ENCODE data around the gene CTXN3.

CTXN3 gene

DNA sequence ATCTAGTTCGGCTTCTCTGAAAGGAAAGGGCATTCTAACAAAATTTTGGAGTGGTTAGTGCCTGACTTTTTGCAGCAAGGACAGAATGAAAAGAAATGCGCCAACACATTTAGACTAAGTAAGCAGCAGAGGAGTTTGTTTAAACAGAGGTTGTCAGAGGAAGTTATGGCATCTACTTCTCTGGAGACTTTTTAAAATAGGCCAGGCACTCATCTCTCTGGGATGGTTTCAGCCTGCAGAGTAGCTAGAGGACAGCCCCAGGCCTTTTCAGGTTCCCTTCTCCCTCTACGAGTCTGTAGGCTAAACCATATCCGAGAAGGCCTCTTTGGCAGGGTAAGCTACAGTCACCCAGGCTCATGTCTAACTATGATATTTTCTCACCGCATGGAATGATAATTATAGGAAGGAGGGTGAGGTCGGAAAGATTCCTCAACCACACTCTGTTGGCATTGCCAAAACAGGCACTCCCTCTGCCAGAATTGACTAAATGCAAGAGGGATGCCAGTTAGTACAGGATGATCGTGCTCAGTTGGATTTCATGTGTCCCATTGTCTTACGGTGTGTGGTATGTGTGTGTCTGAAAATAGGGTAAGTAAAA is 1.4 kb upstream of the CTXN3 start:
- Histone ChIP-seq H3K27me3 (ENCODE audit: insufficient read depth, low read length, poor library complexity) (no peaks in the 10 kb centered on the region), H3K27ac (ENCODE audit: low read length) (no peak overlapping the region), H3K4me1 (ENCODE audit: insufficient read depth, low read length) (no peaks in the 10 kb centered on the region), H3K4me3 (ENCODE audit: low read depth in 1 of 2, low read length in 2 of 2) (no peak overlapping the region), H3K9me3 (ENCODE audit: insufficient read depth, low read length, severe bottlenecking) (no peaks in the 10 kb centered on the region), H4K20me1 (ENCODE audit: insufficient read depth, low read length) (no peaks in the 10 kb centered on the region), H2AFZ (ENCODE audit: low read depth, low read length) (no peak overlapping the region), H3K79me2 (ENCODE audit: insufficient read depth, low read length) (no peaks in the 10 kb centered on the region), H3K4me2 (ENCODE audit: insufficient read depth, low read length) (no peak overlapping the region), H3K36me3 (ENCODE audit: insufficient read depth, low read length) (no peaks in the 10 kb centered on the region), H3K9ac (ENCODE audit: low read depth, low read length) (no peak overlapping the region)
- DNase-seq (no peak), ATAC-seq (ENCODE audit: insufficient read depth, low read depth) (no peak)
- no peak for TF ChIP-seq CTCF (IDR thresholded peaks at IDR 0.05; ENCODE audit: borderline replicate concordance, extremely low read depth, low read length, poor library complexity, severe bottlenecking)
- TF ChIP-seq EZH2 (IDR thresholded peaks at IDR 0.05; ENCODE audit: borderline replicate concordance, low read depth, low read length, severe bottlenecking) = no peak

DNA sequence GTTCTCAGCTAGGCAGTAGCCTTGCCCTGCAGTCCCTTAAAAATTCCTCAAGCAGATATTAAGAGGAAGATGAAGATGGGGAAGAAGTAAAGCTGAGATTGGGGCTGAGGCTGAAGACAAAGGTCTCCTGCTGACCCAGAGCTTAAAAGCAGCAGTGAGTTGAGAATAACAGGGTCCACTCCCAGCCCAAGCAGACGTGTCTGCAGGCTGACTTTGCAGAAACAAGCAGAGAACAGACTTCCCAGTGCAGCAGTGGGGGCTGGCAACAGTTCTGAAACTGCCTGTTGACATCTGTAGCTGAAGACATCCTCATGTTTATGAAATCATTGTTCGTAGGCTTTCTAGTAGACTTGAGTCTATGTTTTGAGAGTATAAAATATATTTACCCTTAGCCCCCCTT is 1.1 kb downstream of the CTXN3 start:
- peaks cover 7% of the 10 kb centered on the region for H3K27me3 ChIP-seq (ENCODE audit: insufficient read depth, low read length, poor library complexity)
- no peak for DNase-seq
- no peak overlapping the region for H3K27ac ChIP-seq (ENCODE audit: low read length)
- H3K79me2 ChIP-seq (ENCODE audit: insufficient read depth, low read length) = no peaks in the 10 kb centered on the region
- H3K4me1 ChIP-seq (ENCODE audit: insufficient read depth, low read length) = no peaks in the 10 kb centered on the region
- no peak for TF ChIP-seq CTCF (IDR thresholded peaks at IDR 0.05; ENCODE audit: borderline replicate concordance, extremely low read depth, low read length, poor library complexity, severe bottlenecking)
- no peak overlapping the region for H3K9ac ChIP-seq (ENCODE audit: low read depth, low read length)
- H3K36me3 ChIP-seq (ENCODE audit: insufficient read depth, low read length) = no peaks in the 10 kb centered on the region
- H3K4me3 ChIP-seq (ENCODE audit: low read depth in 1 of 2, low read length in 2 of 2) = no peak overlapping the region
- no peak overlapping the region for H2AFZ ChIP-seq (ENCODE audit: low read depth, low read length)
- no peaks in the 10 kb centered on the region for H4K20me1 ChIP-seq (ENCODE audit: insufficient read depth, low read length)
- no peak overlapping the region for H3K4me2 ChIP-seq (ENCODE audit: insufficient read depth, low read length)
- no peaks in the 10 kb centered on the region for H3K9me3 ChIP-seq (ENCODE audit: insufficient read depth, low read length, severe bottlenecking)
- no peak for ATAC-seq (ENCODE audit: insufficient read depth, low read depth)

DNA sequence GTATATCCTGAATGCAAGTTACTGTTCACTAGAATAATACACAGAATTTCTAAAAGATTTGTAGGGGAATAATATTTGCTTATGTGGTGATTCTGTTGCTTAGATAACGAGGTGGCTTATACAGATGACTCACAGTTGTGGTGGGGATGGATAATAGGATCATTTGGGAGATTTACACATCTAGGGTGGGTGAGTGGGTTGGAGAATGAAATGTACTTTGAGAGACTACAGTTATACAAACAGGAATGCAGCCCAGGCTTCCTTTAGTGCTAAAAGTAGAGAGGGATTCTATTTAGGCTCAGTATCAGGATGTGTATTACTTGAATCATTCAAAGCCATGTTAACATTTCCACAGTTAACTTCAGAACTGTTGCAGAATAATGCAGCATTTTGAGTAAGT is 1.8 kb downstream of the CTXN3 start:
- no peak for TF ChIP-seq CTCF (IDR thresholded peaks at IDR 0.05; ENCODE audit: borderline replicate concordance, extremely low read depth, low read length, poor library complexity, severe bottlenecking)
- no peak for TF ChIP-seq EZH2 (IDR thresholded peaks at IDR 0.05; ENCODE audit: borderline replicate concordance, low read depth, low read length, severe bottlenecking)
- Histone ChIP-seq H2AFZ (ENCODE audit: low read depth, low read length) (no peak overlapping the region), H3K4me3 (ENCODE audit: low read depth in 1 of 2, low read length in 2 of 2) (no peak overlapping the region), H3K4me2 (ENCODE audit: insufficient read depth, low read length) (no peak overlapping the region), H3K4me1 (ENCODE audit: insufficient read depth, low read length) (no peaks in the 10 kb centered on the region), H3K9ac (ENCODE audit: low read depth, low read length) (no peak overlapping the region), H4K20me1 (ENCODE audit: insufficient read depth, low read length) (no peaks in the 10 kb centered on the region), H3K27me3 (ENCODE audit: insufficient read depth, low read length, poor library complexity) (peaks cover 7% of the 10 kb centered on the region), H3K27ac (ENCODE audit: low read length) (no peak overlapping the region), H3K79me2 (ENCODE audit: insufficient read depth, low read length) (no peaks in the 10 kb centered on the region), H3K9me3 (ENCODE audit: insufficient read depth, low read length, severe bottlenecking) (no peaks in the 10 kb centered on the region), H3K36me3 (ENCODE audit: insufficient read depth, low read length) (no peaks in the 10 kb centered on the region)
- ATAC-seq (ENCODE audit: insufficient read depth, low read depth) (no peak), DNase-seq (no peak)
